IMR-90 (cell line): ENCODE measurements around the gene ZNF44.

Experiments used
- BHLHE40 ChIP-seq: fragments of 150-350 bp; IDR thresholded peaks from 2 replicates; pipeline ENCODE4 v1.6.1; 2016; ENCODE audit warnings: mild to moderate bottlenecking, low read depth, low read length
- CEBPB ChIP-seq: IDR thresholded peaks from 2 replicates; pipeline ENCODE4 v1.6.1; 2012; ENCODE audit warnings: low read depth, low read length, improper control_type of control experiment
- FOS ChIP-seq: fragments of 150-350 bp; IDR thresholded peaks from 2 replicates; pipeline ENCODE4 v1.6.1; 2016; ENCODE audit warnings: low read depth, low read length
- MAFK ChIP-seq: IDR thresholded peaks from 2 replicates; pipeline ENCODE4 v1.6.1; 2012; ENCODE audit warnings: low read depth, low read length, improper control_type of control experiment
- MAZ ChIP-seq: IDR thresholded peaks from 2 replicates; pipeline ENCODE4 v1.6.1; 2012; ENCODE audit warnings: low read depth, mild to moderate bottlenecking, low read length, improper control_type of control experiment, moderate library complexity, borderline replicate concordance
- MXI1 ChIP-seq: IDR thresholded peaks from 2 replicates; pipeline ENCODE4 v1.6.1; 2012; ENCODE audit warnings: low read depth, mild to moderate bottlenecking, low read length, moderate library complexity, borderline replicate concordance
- POLR2A ChIP-seq: IDR thresholded peaks from 2 replicates; pipeline ENCODE4 v1.6.1; 2012; ENCODE audit warnings: mild to moderate bottlenecking, low read depth, low read length
- RAD21 ChIP-seq: IDR thresholded peaks from 2 replicates; pipeline ENCODE4 v1.6.1; 2012; ENCODE audit warnings: low read length, improper control_type of control experiment
- RCOR1 ChIP-seq: IDR thresholded peaks from 2 replicates; pipeline ENCODE4 v1.6.1; 2012; ENCODE audit warnings: mild to moderate bottlenecking, low read length, improper control_type of control experiment; ENCODE audit not compliant: insufficient replicate concordance
- SMC3 ChIP-seq: fragments of 150-350 bp; IDR thresholded peaks from 2 replicates; pipeline ENCODE4 v1.6.1; 2016; ENCODE audit warnings: low read depth, mild to moderate bottlenecking, antibody characterized with exemption, low read length, moderate library complexity
- TF ChIP-seq, protein P1 (sequence below): conservative IDR thresholded peaks from 2 replicates; pipeline ENCODE4 v1.5.1; 2012; ENCODE audit warnings: mild to moderate bottlenecking, low read depth, low read length, improper control_type of control experiment
- TF ChIP-seq, protein P2 (sequence below): fragments of 150-350 bp; IDR thresholded peaks from 2 replicates; pipeline ENCODE4 v1.6.1; 2017; ENCODE audit warnings: mild to moderate bottlenecking, antibody characterized with exemption, low read length, low read depth

DNA sequence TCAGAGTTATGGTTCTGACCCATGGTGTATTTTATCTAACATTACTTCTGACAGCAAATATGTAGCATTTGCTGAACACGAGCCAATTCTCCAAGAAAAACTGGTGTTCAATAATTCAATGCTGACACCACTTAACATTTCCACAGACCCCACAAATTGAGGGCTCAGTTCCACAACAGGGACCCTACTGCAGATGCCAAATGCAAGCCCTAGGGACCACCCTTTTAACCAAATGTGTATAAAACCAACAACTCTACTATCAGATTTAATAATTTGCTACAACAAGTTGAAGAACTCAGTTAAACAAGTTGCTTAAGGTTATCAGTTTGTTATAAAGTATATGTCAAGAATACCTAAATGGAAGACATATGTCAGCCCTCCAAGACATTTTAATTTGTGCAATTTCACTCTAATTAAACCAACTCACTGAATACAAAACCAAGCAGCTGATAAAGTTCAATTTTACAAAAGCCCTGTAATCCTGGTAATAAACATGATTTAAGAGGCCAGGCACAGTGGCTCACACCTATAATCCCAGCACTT is 6.7 kb downstream of the ZNF44 start:
- TF ChIP-seq, protein P1, sequence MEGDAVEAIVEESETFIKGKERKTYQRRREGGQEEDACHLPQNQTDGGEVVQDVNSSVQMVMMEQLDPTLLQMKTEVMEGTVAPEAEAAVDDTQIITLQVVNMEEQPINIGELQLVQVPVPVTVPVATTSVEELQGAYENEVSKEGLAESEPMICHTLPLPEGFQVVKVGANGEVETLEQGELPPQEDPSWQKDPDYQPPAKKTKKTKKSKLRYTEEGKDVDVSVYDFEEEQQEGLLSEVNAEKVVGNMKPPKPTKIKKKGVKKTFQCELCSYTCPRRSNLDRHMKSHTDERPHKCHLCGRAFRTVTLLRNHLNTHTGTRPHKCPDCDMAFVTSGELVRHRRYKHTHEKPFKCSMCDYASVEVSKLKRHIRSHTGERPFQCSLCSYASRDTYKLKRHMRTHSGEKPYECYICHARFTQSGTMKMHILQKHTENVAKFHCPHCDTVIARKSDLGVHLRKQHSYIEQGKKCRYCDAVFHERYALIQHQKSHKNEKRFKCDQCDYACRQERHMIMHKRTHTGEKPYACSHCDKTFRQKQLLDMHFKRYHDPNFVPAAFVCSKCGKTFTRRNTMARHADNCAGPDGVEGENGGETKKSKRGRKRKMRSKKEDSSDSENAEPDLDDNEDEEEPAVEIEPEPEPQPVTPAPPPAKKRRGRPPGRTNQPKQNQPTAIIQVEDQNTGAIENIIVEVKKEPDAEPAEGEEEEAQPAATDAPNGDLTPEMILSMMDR = no peak
- TF ChIP-seq POLR2A = no peak
- no peak for TF ChIP-seq BHLHE40
- no peak for TF ChIP-seq RAD21
- TF ChIP-seq SMC3 = no peak
- no peak for TF ChIP-seq MXI1
- TF ChIP-seq MAFK = no peak
- TF ChIP-seq FOS = no peak
- no peak for TF ChIP-seq RCOR1
- TF ChIP-seq MAZ = no peak
- TF ChIP-seq, protein P2, sequence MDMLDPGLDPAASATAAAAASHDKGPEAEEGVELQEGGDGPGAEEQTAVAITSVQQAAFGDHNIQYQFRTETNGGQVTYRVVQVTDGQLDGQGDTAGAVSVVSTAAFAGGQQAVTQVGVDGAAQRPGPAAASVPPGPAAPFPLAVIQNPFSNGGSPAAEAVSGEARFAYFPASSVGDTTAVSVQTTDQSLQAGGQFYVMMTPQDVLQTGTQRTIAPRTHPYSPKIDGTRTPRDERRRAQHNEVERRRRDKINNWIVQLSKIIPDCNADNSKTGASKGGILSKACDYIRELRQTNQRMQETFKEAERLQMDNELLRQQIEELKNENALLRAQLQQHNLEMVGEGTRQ = no peak
- no peak for TF ChIP-seq CEBPB
